Hematopoietic multipotent progenitor cell treated with erythropoietin and hydrocortisone succinate and interleukin-3 and kit ligand, for 17 days (in vitro differentiated cells): ENCODE measurements around the gene VSTM4.

Source experiments
- DNase-seq: peaks from one replicate; pipeline ENCODE4 v3.0.0-alpha.2; 2015; ENCODE audit warnings: low spot score

VSTM4 gene

DNA sequence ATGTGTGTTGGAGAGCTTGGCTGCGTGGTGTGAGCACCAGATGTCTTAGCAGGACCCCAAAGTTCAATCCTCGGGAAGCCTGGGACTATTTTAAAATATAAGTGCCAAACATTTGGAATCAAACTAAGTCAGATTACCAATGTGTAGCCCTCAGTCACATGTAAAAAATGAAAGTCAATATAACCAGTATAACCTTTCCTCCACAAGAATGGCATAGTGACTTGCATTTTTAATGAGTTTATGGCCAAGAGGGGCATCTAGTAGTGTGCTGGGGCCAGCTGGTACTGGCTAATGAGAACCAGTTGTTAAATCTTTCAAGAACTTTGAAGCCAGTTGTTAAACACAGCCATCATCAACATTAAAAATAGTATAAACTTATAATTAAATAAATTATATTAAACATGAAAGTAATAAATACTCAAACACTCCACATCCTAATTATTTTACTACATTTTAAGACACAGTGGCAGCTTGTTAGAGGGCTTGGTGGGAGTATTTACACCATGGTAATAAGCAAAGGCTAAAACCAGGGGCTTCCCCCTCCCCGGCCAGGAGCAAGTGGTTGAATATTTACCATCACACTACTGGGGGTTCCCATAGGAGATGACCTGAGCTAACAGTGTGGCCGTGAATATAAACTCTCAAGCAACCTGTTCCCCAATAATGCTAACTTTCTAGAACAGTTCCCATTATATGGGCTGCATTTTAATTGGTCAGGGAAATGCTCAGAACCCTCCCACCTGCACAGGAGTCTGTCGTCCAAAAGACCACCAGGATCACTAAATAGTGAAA is 26.4 kb upstream of the VSTM4 start:
- no peak for DNase-seq

GRCh38 chr10:49140304-49141177 is 25.2 kb upstream of the VSTM4 start:
- no peak for DNase-seq

DNA sequence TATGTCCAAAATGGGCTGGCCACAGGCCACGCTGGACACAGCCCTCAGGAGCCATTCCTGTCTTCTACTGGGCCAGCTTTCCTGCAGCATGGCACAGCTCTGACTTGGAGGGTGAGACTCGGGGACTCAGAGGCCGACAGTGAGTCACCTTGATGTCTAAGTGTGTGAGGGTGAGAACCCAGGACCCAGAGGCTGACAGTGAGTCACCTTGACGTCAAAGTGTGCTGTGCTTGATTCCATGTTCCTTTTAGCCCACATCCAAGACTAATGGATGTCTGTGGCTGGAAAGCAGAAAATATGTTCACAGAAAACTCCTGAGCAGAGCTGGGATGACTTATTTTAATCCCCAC is 24.5 kb upstream of the VSTM4 start:
- no peak for DNase-seq

- DNase-seq, result no peak
Measured at GRCh38 chr10:49139028-49139845, 23.9 kb upstream of the VSTM4 start.

GRCh38 chr10:49138361-49138891 is 23.1 kb upstream of the VSTM4 start:
- no peak for DNase-seq

- DNase-seq, result no peak
Measured at GRCh38 chr10:49136525-49136924, 21.2 kb upstream of the VSTM4 start.

DNA sequence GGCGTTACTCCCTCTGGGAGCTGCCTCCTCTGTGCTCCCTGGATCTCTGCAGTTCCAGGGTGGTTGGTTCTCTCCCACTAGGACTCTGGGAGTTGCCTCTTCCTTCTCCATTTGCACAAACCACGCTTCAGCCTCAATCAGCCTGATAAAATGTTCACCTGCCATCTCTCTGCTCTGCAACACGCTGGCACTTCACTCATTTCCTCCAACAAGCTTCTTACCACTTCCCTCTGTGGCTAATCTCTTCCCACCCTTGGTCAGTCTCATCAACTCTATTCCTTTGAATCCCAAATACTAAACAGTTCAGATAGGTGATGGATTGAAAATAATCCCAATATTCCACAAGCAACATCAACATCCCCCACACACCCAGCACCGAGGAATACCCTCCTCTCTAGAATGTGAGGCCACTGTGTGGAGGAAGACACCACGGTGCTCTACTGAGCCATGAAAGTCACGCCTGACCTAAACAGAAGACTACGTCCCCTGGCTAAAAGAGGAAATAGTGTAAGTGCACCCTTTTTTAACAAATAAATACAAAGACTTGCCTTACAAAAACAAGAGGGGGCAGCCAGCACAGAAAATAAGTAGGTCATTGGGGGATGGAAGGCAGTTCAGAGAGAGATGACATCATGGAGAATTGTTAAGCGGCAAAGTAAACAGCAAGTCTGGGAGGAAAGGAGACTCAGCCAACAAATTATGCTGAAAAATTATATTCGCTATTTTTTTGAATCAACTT is 20.4 kb upstream of the VSTM4 start:
- DNase-seq, result no peak

GRCh38 chr10:49134327-49134726 is 19.0 kb upstream of the VSTM4 start:
- DNase-seq, result no peak

- DNase-seq, result no peak
Measured at GRCh38 chr10:49133706-49134248, 18.5 kb upstream of the VSTM4 start, which contains the start of gene FAM170B. FAM170B (minus strand) TSS chr10:49134021; CDS start chr10:49133918, 103 bp downstream.

DNA sequence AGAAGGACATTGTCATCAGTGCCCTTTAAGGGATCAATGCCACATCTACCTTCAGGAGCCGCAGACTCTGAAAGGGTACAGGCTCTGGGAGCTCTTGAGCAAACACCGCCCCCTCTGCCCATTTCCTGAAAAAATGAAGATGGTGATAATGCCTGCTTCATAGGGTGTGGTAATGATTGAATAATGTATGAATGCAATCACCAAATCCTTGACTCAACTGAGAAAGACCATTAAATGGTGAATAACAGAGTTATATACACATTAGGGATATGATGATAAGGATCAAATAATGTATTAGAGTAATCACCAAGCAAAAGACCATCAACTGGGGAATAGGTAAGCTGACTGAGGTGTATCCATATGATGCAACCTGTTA is 17.0 kb upstream of the VSTM4 start:
- DNase-seq, result no peak

- DNase-seq, result no peak
Measured at GRCh38 chr10:49131507-49132361, 16.4 kb upstream of the VSTM4 start.

- DNase-seq, result no peak
Measured at GRCh38 chr10:49129376-49129775, 14.1 kb upstream of the VSTM4 start.

GRCh38 chr10:49128854-49129253 is 13.5 kb upstream of the VSTM4 start:
- DNase-seq, result no peak

DNA sequence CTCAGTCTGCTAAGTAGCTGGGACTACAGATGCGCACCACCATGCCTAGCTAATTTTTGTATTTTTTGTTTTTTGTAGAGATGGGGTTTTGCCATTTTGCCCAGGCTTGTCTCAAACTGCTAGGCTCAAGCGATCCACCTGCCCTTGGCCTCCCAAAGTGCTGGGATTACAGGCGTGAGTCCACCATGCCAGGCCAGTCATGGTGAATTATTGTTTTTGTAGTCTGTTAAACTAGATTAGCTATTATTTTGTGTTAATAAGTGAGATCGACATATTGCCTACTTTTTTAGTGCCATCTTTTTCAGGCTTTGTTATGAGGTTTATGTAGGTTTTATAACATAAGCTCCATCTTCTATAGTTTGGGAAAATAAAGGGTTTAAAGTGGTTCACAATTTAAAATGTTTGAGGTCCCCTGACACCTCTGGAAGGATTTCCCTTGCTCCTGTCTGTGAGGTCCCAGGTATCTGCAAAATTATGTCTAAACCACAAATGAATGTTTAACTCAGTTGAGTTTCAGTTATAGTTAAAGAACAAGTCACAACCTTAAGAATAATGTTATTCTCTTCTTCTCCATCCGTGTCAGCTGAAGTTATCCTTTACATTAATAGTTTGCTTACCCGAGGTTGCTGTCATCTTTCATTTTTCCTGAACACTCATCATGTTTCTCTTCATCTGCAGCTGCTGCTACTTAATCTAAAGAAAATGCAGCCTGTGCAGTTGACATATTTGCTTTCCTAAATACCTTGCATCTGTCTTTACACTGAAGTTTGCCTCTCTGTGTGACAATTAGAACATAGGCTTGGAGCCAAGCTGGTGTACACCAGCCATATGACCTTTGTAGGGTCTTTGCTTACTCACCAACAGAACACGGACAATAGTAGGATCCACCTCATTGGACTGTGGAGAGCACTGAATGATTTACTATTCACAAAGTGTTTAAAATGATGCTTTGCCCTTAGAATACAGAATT is 8.9 kb upstream of the VSTM4 start:
- DNase-seq, result no peak

DNA sequence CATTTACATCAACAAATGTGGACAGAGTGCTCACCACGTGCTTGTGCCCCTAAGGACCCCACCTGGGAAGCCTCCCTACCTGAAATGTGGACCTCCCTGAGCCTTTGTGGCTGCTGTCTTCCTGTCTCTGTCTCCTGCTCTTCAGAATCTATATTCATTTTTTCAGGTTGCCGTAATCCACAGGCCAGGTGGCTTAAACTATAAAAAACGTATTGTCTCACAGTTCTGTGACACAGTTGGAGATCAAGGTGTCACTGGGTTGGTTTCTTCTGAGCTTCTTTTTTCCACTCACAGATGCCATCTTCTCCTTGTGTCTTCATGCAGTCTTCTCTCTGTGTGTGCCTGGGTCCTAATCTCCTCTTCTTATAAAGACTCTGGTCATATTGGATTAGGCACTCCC is 5.6 kb upstream of the VSTM4 start:
- DNase-seq, result no peak

- DNase-seq, result no peak
Measured at GRCh38 chr10:49119746-49120145, 4.4 kb upstream of the VSTM4 start.

DNA sequence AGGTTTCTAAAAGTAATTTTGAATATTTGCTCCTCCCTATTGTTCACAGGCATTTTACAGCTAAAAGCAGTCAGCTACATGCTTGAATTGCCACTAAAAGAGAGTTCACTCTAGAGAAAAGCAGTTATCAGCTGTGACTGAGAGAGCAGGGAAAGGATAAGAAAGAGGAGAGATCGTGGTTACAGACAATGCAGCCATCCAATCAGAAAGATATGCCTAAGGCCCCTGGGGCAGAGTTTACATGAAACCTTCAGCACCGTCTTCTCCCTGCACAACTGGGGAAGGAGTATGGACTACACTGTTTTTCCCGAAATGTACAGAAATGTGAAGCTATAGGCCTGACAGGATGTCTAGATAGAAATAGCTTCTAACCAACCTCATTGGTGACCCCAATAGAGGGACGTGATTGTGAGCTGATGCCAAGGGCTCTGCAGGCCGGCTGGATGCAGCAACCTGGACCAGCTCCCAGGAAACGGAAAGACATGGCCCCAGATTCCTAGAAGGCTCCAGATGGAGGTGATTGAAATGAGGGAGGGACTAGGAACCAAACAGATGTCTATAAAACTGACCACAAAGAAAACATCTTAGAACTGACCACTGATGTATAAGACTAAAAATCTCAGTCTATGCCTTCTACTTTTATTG is 3.2 kb upstream of the VSTM4 start:
- no peak for DNase-seq

DNA sequence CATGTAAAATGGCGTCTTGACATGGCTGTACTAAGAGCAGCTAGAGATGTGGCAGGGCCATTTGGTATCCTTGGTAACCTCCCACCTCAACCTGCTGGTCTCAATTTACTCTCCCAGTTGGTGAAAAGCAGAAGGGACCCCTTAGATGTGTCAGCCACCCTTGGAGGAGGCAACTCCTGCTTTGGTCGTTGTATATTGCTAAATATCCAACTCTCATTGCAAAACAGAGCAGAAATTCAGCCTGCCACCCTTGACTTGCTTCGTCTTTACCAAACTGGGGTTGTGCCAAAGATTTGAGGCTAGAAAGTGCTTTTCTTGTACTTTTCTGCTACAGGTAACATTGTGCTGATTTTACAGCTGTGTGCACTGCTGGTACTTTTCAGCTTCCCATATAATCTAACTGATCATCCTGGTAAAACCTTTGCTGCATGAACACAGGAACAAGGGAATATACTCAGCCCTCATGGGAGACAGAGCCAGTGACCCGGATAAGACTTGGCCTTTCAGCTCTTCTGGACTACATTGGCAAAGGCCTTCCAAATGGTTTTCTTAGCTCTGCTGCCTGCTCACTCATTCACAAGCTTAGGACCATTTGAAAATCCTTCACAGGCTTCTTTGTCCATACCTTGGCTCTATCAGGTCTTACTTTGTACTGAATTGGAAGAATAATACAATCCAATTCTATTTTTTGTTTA is 2.2 kb upstream of the VSTM4 start:
- no peak for DNase-seq
